T-helper 17 cell (primary cell): Measurements from ENCODE around the gene ENPP6. TPM values are rescaled to one million over a fixed set of nuclear protein-coding genes. Genes with fewer than 3 reads are reported as not detected.

ENCODE experiments used
- ATAC-seq: fragments of 150-1000 bp; cut with Tn5 transposase; 2 replicates; pipeline ENCODE4 v1.10.0; 2021; ENCODE audit warnings: mild to moderate bottlenecking, moderate library complexity
- DNase-seq, 3 donors: peaks; one replicate each; pipeline versions ENCODE4 v3.0.0 to v3.0.0-alpha.2; 2020 to 2021
- H3K9me3 ChIP-seq: one replicate; pipeline ENCODE4 v1.7.0; 2013; ENCODE audit warnings: low read length, mild to moderate bottlenecking; ENCODE audit not compliant: control insufficient read depth, poor library complexity, severe bottlenecking
- H3K27ac Mint-ChIP-seq: one replicate; pipeline ENCODE4 v1.8.0; 2022; ENCODE audit warnings: mild to moderate bottlenecking, moderate library complexity, mixed read lengths
- H3K27me3 Mint-ChIP-seq: one replicate; pipeline ENCODE4 v1.8.0; 2022; ENCODE audit warnings: mixed read lengths
- H3K36me3 Mint-ChIP-seq: one replicate; pipeline ENCODE4 v1.8.0; 2022; ENCODE audit warnings: low read depth, mixed read lengths
- H3K4me1 Mint-ChIP-seq: one replicate; pipeline ENCODE4 v1.8.0; 2022; ENCODE audit warnings: mild to moderate bottlenecking, mixed read lengths
- H3K4me3 Mint-ChIP-seq: one replicate; pipeline ENCODE4 v1.8.0; 2022; ENCODE audit warnings: mild to moderate bottlenecking, moderate library complexity, mixed read lengths
- total RNA-seq, 4 donors: library from RNA in 2 of 4; stranded (reverse) in 2 of 4; gene quantifications; one replicate each; pipeline ENCODE4 v1.2.3 and lab custom pipeline; 2022 to 2026

ENPP6 gene
- total RNA-seq, 2 donors from 2014 or later: not detected

GRCh38 chr4:184193556-184194525 lies 23.8 kb downstream of the ENPP6 start:
- no peaks in the 10 kb centered on the region for H3K9me3 ChIP-seq
- no peak for ATAC-seq
- no peak for DNase-seq
- Mint-ChIP-seq H3K4me1 (no peaks in the 10 kb centered on the region), H3K27ac (no peak overlapping the region), H3K36me3 (no peaks in the 10 kb centered on the region), H3K27me3 (peaks cover 20% of the 10 kb centered on the region), H3K4me3 (no peak overlapping the region)

GRCh38 chr4:184192933-184193332 lies 24.7 kb downstream of the ENPP6 start:
- ATAC-seq (no peak), DNase-seq (no peak)
- Mint-ChIP-seq H3K27ac (no peak overlapping the region), H3K4me3 (no peak overlapping the region), H3K4me1 (no peaks in the 10 kb centered on the region), H3K27me3 (peaks cover 20% of the 10 kb centered on the region), H3K36me3 (no peaks in the 10 kb centered on the region)
- no peaks in the 10 kb centered on the region for H3K9me3 ChIP-seq

GRCh38 chr4:184191267-184191666 lies 26.4 kb downstream of the ENPP6 start:
- no peaks in the 10 kb centered on the region for H3K4me1 Mint-ChIP-seq
- DNase-seq (no peak), ATAC-seq (no peak)
- H3K27me3 Mint-ChIP-seq: peaks cover 20% of the 10 kb centered on the region
- H3K4me3 Mint-ChIP-seq: no peak overlapping the region
- no peaks in the 10 kb centered on the region for H3K36me3 Mint-ChIP-seq
- H3K9me3 ChIP-seq: no peaks in the 10 kb centered on the region
- no peak overlapping the region for H3K27ac Mint-ChIP-seq

GRCh38 chr4:184190711-184191110 lies 27.0 kb downstream of the ENPP6 start:
- H3K4me1 Mint-ChIP-seq: no peaks in the 10 kb centered on the region
- no peaks in the 10 kb centered on the region for H3K9me3 ChIP-seq
- peaks cover 17% of the 10 kb centered on the region for H3K27me3 Mint-ChIP-seq
- no peak overlapping the region for H3K27ac Mint-ChIP-seq
- ATAC-seq (no peak), DNase-seq (no peak)
- H3K4me3 Mint-ChIP-seq: no peak overlapping the region
- no peaks in the 10 kb centered on the region for H3K36me3 Mint-ChIP-seq

GRCh38 chr4:184189966-184190365 lies 27.7 kb downstream of the ENPP6 start:
- no peak overlapping the region for H3K4me3 Mint-ChIP-seq
- H3K36me3 Mint-ChIP-seq: no peaks in the 10 kb centered on the region
- H3K27ac Mint-ChIP-seq: no peak overlapping the region
- peaks cover 17% of the 10 kb centered on the region for H3K27me3 Mint-ChIP-seq
- ATAC-seq (no peak), DNase-seq (no peak)
- no peaks in the 10 kb centered on the region for H3K9me3 ChIP-seq
- no peaks in the 10 kb centered on the region for H3K4me1 Mint-ChIP-seq

- Mint-ChIP-seq H3K27me3 (peaks cover 17% of the 10 kb centered on the region), H3K4me3 (no peak overlapping the region), H3K4me1 (no peaks in the 10 kb centered on the region), H3K27ac (no peak overlapping the region), H3K36me3 (no peaks in the 10 kb centered on the region)
- no peak for ATAC-seq
- H3K9me3 ChIP-seq: no peaks in the 10 kb centered on the region
- no peak for DNase-seq
Observed at GRCh38 chr4:184188443-184189400, 29.0 kb downstream of the ENPP6 start.

- DNase-seq: no peak
- ATAC-seq: no peak
- no peak overlapping the region for H3K27ac Mint-ChIP-seq
- no peaks in the 10 kb centered on the region for H3K4me1 Mint-ChIP-seq
- H3K36me3 Mint-ChIP-seq: no peaks in the 10 kb centered on the region
- peaks cover 22% of the 10 kb centered on the region for H3K27me3 Mint-ChIP-seq
- H3K9me3 ChIP-seq: no peaks in the 10 kb centered on the region
- no peak overlapping the region for H3K4me3 Mint-ChIP-seq
Observed at GRCh38 chr4:184177271-184177670, 40.4 kb downstream of the ENPP6 start.

- H3K27ac Mint-ChIP-seq: no peak overlapping the region
Observed at GRCh38 chr4:184174571-184175488, 42.8 kb downstream of the ENPP6 start.

GRCh38 chr4:184171011-184171410 lies 46.7 kb downstream of the ENPP6 start:
- DNase-seq: no peak
- Mint-ChIP-seq H3K27ac (no peak overlapping the region), H3K27me3 (peaks cover 80% of the 10 kb centered on the region), H3K4me3 (no peak overlapping the region), H3K4me1 (peaks cover 9% of the 10 kb centered on the region), H3K36me3 (peaks cover 2% of the 10 kb centered on the region)
- H3K9me3 ChIP-seq: no peaks in the 10 kb centered on the region
- no peak for ATAC-seq

More at GRCh38 chr4:184174571-184175488, 42.8 kb downstream of the ENPP6 start:
- Mint-ChIP-seq H3K4me1 (peaks cover 4% of the 10 kb centered on the region), H3K36me3 (peaks cover 2% of the 10 kb centered on the region), H3K27me3 (peaks cover 45% of the 10 kb centered on the region), H3K4me3 (no peak overlapping the region)
- no peaks in the 10 kb centered on the region for H3K9me3 ChIP-seq
- ATAC-seq (no peak), DNase-seq (no peak)

- H3K4me3 Mint-ChIP-seq: no peak overlapping the region
- H3K9me3 ChIP-seq: no peaks in the 10 kb centered on the region
- peaks cover 86% of the 10 kb centered on the region for H3K27me3 Mint-ChIP-seq
- peaks cover 2% of the 10 kb centered on the region for H3K36me3 Mint-ChIP-seq
- ATAC-seq (no peak), DNase-seq (no peak)
- H3K4me1 Mint-ChIP-seq: peaks cover 9% of the 10 kb centered on the region
- H3K27ac Mint-ChIP-seq: peak overlapping the region; percentile 11
Observed at GRCh38 chr4:184169225-184169867, 48.3 kb downstream of the ENPP6 start.

GRCh38 chr4:184168406-184169019 lies 49.2 kb downstream of the ENPP6 start:
- no peak overlapping the region for H3K27ac Mint-ChIP-seq
- ATAC-seq (peak; percentile 84), DNase-seq (peak; percentile 35 to 42 (median 38))
- peaks cover 9% of the 10 kb centered on the region for H3K4me1 Mint-ChIP-seq
- peaks cover 2% of the 10 kb centered on the region for H3K36me3 Mint-ChIP-seq
- no peaks in the 10 kb centered on the region for H3K9me3 ChIP-seq
- H3K27me3 Mint-ChIP-seq: peaks cover 90% of the 10 kb centered on the region
- no peak overlapping the region for H3K4me3 Mint-ChIP-seq

- Mint-ChIP-seq H3K4me1 (peaks cover 9% of the 10 kb centered on the region), H3K36me3 (peaks cover 2% of the 10 kb centered on the region), H3K4me3 (no peak overlapping the region), H3K27me3 (peaks cover 90% of the 10 kb centered on the region), H3K27ac (no peak overlapping the region)
- no peak for DNase-seq
- no peak for ATAC-seq
- no peaks in the 10 kb centered on the region for H3K9me3 ChIP-seq
Observed at GRCh38 chr4:184167576-184167975, 50.1 kb downstream of the ENPP6 start.
